ENCODE results near the gene BRCA1. TPM values are rescaled to one million over a fixed set of nuclear protein-coding genes. Genes with fewer than 3 reads are reported as not detected.

BRCA1 gene
- total RNA-seq, 4 donors from 2014 or later: 2.4 to 8.8 (median 3.0) TPM

DNA sequence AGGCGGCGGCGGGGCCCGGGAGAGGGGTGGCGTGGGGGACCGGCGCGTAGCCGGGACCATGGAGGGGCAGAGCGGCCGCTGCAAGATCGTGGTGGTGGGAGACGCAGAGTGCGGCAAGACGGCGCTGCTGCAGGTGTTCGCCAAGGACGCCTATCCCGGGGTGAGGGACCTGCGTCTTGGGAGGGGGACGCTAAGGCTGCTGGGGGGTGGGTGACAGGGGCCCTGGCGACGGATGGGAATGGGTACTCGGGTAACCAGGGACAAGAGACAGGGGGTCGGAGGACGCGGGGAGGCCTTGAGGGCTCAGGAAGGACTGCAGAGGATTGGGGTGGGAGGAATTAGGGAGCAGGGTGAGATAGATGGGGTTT, 99.9 kb downstream of the BRCA1 start:
- TF ChIP-seq, protein P1, sequence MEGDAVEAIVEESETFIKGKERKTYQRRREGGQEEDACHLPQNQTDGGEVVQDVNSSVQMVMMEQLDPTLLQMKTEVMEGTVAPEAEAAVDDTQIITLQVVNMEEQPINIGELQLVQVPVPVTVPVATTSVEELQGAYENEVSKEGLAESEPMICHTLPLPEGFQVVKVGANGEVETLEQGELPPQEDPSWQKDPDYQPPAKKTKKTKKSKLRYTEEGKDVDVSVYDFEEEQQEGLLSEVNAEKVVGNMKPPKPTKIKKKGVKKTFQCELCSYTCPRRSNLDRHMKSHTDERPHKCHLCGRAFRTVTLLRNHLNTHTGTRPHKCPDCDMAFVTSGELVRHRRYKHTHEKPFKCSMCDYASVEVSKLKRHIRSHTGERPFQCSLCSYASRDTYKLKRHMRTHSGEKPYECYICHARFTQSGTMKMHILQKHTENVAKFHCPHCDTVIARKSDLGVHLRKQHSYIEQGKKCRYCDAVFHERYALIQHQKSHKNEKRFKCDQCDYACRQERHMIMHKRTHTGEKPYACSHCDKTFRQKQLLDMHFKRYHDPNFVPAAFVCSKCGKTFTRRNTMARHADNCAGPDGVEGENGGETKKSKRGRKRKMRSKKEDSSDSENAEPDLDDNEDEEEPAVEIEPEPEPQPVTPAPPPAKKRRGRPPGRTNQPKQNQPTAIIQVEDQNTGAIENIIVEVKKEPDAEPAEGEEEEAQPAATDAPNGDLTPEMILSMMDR (IDR thresholded peaks at IDR 0.05): no peak
- DNase-seq (ENCODE audit: low spot score) (no peak), ATAC-seq (ENCODE audit: low FRiP score) (no peak)

GRCh38 chr17:43024407-43025289, 100.5 kb downstream of the BRCA1 start, which contains the start of gene RND2:
TSS of gene RND2 (plus strand) at chr17:43025231. CDS start at chr17:43025348, 117 bp downstream.
- ATAC-seq (ENCODE audit: low FRiP score): peak; percentile 59
- DNase-seq (ENCODE audit: low spot score): peak; percentile 75
- TF ChIP-seq, protein P1 (IDR thresholded peaks at IDR 0.05): peak in 1 of 3 donors; percentile 7

GRCh38 chr17:43021741-43022512, 103.2 kb downstream of the BRCA1 start, which contains the start of gene VAT1:
TSS of gene VAT1 (minus strand) at chr17:43022385. CDS start at chr17:43022322, 63 bp downstream.
- DNase-seq (ENCODE audit: low spot score) (peak; percentile 45), ATAC-seq (ENCODE audit: low FRiP score) (peak; percentile 53)
- TF ChIP-seq, protein P1 (IDR thresholded peaks at IDR 0.05): no peak

- TF ChIP-seq, protein P1 (IDR thresholded peaks at IDR 0.05): no peak
- ATAC-seq (ENCODE audit: low FRiP score) (peak; percentile 51), DNase-seq (ENCODE audit: low spot score) (peak; percentile 60)
These were observed 104.1 kb downstream of the BRCA1 start for GRCh38 chr17:43020789-43021740.

DNA sequence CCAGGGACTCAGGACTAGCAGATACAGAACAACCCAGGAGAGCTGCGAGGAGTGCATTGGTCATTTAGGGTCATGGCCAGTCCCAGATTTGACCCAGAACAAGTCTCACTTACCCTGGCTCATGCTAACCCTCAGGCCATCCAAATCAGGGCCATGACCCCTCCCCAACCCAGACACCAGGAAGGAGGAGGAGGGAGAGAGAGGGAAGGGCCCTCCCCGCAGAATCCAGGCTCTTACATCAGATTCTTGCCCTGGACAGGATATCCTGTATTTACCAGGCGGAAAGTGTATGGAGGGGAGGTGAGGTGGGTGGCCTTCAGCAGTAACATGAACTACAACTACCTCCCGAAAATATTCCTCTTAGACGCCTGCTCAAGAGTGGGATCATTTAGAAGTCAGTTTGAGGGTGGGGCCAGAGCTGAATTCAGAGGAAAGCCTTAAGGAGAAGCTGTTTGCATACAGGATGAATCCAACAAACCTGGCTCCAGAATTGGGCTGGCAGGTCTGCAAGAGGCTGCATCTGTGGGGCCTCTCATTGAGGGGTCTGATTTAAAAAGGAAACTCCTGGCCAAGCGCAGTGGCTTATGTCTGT, 105.0 kb downstream of the BRCA1 start:
- DNase-seq (ENCODE audit: low spot score): no peak
- no peak for ATAC-seq (ENCODE audit: low FRiP score)
- TF ChIP-seq, protein P1 (IDR thresholded peaks at IDR 0.05): no peak

GRCh38 chr17:43019418-43019817, 105.7 kb downstream of the BRCA1 start:
- DNase-seq (ENCODE audit: low spot score): no peak
- ATAC-seq (ENCODE audit: low FRiP score): no peak

More at GRCh38 chr17:43019418-43019817, 105.7 kb downstream of the BRCA1 start:
- TF ChIP-seq, protein P1 (IDR thresholded peaks at IDR 0.05): no peak

Data from omental fat pad (tissue), 4 donors.